HG02588 (cell line): ENCODE data around the gene GARIN5A.

Experiments
- ATAC-seq: cut with Tn5 transposase; IDR thresholded peaks from one replicate; pipeline ENCODE4 v1.9.1; 2021; ENCODE audit warnings: mild to moderate bottlenecking, moderate library complexity; ENCODE audit not compliant: unreplicated experiment

Gene GARIN5A

DNA sequence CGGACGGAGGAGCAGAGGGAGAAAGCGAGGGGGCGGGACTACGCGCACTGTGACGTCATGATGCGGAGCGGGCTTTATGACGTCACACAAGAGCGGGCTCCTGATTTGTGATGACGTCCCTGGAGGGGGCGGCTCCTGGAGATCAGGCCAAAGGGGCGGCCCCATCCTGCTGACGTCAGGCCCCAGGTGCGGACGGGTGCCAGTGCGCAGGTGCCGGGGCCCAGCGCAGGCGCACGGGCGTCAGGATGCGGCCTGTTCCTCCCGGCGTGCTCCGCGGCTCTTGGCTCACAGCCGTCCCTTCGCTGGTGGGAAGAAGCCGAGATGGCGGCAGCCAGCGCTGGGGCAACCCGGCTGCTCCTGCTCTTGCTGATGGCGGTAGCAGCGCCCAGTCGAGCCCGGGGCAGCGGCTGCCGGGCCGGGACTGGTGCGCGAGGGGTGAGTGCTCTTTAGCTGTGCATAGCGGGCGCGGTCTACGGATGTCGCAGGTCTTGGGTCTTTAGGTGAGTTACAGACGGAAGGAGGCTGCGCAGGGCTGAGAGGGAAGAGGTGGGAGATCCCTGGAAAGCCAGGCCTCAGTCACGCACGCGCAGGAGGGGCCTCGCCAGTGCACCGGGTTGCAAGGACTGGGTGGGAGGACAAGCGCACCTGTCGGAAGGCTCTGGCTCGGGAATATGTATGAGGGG, at the start of gene GARIN5A, which contains the start of gene EMC10:
GARIN5A (minus strand) TSS at position 625 of the 683 bp plus-strand sequence; CDS start at position 165, 460 bp downstream.
EMC10 (plus strand) TSS at position 284 of the 683 bp plus-strand sequence; CDS start at position 322, 38 bp downstream.
- peak; percentile 80 for ATAC-seq

DNA sequence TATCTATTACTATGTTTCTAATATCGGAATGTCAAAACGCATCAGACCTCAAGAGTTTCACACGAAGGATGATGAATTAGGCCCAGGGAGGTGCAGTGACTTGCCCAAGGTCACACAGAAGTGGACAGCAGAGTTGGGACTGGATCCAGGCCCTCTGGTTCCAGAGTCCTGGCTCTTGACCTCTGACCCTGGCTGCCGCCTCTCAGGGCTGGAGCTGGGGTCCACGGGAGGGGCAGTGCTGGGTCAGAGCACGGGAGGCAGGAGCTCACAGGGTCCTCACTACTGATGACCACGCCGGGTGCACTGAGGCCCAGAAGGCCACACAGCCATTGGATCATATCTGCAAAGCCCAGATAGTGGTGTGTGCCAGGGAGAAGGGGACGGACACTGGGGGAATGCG, 46.2 kb upstream of the GARIN5A start:
- ATAC-seq, result no peak

DNA sequence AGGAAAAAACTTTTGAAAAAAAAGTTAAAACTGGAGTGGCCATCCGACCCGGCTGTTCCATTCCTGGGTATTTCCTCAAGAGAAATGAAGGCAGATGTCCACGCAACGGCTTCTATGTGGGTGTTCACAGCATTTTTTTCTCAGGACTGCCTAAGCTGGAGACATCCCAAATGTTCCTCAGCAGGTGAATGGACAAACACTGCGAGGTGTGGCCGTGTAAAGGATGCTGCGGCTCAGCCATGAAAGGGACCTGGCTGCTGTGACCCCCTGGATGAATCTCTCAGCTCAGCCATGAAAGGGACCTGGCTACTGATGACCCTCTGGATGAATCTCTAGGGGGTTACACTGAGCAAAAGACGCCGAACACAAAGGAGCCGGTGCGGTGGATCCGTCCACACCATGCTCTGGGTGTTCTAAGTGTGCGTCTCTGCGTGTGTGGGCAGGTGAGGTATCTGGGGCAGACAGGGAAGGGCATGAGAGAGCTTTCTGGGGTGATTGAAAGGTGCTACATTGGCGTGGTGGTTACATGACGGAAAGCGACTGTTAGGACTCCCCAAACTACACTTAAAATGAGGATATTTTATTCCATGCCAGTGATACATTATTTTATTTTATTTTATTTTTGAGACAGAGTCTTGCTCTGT, 44.3 kb upstream of the GARIN5A start:
- ATAC-seq, result no peak

GRCh38 chr19:50519006-50519575, 42.4 kb upstream of the GARIN5A start:
- ATAC-seq, result no peak

DNA sequence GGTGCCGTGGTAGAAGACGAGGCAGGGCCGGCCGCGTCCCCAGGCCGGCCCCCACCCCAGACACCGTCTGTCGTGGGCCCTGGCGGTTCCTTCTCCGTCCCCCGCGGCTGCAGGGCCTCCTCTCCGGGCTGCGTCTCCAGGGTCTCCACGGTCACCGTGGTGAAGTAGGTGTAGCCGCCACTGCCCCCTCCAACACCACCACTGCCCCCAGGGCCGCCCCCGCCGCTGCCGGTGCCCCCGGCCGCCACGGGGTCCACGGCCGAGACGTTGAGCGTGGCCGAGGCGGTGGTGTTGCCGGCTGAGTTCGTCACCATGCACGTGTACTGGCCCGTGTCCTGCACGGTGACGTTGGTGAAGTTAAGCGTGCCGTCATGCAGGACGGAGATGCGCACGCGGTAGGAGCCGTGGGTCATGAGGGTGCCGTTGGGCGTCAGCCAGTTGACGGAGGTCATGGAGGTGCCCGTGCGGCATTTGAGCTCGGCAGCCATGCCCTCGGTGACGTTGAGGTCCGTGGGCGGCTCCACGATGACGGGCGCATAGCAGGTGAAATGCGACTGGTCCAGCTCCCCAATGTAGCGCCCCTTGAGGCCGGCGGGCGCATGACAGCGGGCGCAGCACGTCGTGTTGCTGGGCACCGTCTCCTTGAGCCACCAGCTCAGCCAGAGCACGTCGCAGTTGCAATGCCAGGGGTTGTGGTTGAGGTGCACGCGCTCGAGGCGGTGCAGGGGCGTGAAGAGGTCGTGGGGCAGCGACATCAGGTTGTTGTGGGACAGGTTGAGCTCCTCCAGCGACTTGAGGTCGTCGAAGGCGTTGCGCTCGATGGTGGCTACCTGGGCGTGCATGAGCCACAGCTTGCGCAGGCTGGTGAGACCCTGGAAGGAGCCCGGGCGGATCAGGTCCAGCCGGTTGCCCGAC, 41.7 kb upstream of the GARIN5A start:
- no peak for ATAC-seq

DNA sequence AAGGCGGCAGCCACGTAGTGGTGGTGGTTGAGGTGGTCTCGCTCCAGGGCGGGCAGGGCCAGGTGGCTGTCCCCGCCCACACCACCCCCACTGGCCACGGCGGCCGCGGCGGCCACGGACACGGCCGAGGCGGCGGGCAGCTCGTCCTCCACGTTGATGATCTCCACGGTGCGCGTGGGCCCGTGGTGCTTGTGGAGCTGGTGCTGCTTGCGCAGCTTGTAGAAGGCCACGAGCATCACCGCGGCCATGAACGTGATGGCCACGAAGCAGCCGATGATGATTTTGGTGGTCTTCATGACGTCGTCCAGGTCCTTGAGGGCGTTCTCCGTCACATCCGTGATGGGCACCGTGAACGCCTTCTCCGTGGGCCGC, 41.0 kb upstream of the GARIN5A start:
- ATAC-seq, result no peak

DNA sequence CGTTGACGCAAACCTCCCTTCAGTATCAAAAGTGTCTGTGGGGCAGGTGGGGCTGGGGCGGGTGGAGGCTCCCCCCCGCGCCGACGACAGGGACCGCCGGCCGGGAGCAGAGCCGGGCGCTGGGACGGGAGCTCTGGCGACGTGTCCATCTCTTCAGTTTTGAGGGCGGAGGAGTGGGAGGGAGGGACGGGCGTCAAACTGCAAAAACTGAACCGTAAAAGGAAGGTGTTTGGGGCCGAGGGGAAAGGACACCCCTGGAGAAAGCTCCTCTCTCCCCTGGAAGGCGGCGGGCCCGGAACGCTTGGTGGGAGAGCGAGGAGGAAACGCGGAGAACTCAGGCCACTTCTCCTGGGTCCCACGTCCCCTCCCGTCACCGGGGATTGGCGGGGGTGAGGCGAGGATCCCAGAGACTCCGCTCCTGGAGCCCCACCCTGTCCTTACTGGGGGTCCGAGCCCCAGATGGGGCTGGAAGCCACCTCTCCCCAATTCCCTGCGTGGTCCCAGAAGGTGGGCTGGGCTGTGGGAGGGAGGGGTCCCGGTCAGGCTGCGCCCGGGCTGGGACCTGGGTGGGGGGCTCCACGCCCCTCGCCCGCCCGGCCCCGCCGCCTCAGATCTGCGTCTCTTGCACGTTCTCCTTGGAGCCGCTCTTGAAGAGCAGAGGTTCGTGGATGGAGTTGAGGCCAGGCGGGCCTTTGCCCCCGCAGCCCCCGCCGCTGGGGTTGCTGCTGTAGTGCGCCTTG, 40.5 kb upstream of the GARIN5A start:
- ATAC-seq, result no peak

GRCh38 chr19:50516456-50516855, 39.8 kb upstream of the GARIN5A start:
- ATAC-seq, result no peak

DNA sequence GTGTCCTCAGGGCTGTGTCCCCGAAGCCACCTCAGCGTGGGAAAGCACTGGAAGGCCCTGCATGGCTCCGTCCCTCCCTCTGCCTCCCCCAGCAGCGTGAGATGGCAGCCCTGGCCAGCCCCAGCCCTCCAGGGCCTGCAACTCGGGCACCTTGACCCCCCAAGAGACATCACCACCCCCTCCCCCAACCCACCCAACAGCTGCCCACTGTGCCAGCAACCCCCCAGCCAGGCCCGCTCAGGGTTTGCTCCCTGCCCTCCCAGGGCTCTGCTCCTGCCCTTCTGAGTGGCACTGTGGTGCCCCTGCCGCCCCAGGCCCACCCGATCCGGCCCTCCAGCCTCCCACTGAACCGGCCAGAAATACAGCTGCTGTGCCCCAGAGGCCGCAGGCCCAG, 38.5 kb upstream of the GARIN5A start:
- no peak for ATAC-seq

DNA sequence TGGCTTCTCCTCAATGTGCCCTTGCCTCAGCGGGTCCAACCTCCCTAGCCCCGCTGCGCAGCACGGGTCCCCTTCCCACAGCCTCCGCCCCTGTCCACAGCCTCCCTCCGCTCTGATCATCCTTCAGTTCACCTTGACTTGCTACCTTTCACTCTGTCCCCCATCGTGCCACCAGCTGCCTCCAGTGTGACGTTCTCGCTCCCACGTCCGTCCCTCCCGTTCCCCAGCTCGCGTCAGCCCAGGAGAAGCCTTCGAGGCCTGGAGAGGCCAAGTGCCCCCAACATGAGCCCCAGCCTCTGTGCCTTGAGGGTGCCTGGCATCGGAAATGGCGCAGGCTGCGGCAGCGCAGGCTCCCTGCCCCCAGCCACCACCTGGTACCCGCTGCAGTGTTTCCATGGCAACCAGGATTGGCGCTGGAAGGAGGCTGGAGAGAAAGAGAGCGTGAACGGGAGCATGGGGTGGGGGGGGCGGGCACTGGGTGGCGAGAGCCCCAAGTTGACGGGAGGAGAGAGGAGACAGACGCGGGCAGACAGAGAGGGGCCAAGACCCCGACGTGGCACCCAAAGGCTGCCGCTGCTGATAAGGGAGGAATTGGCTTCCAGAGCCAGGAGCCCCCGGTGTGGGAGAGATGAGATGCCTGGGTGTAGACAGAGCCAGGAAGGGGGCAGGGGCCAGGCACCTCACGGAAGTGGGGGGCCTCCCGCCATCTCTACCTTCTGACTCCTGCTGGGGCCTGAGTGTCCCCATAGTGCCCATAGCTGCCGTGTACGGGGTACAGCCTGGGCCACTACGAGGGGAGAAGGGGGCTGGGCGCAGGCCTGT, 37.9 kb upstream of the GARIN5A start:
- ATAC-seq, result no peak

GRCh38 chr19:50513746-50514345, 37.2 kb upstream of the GARIN5A start, which contains the start of gene ASPDH:
ASPDH (minus strand) TSS chr19:50513913; CDS start chr19:50513823, 90 bp downstream.
- ATAC-seq, result no peak

DNA sequence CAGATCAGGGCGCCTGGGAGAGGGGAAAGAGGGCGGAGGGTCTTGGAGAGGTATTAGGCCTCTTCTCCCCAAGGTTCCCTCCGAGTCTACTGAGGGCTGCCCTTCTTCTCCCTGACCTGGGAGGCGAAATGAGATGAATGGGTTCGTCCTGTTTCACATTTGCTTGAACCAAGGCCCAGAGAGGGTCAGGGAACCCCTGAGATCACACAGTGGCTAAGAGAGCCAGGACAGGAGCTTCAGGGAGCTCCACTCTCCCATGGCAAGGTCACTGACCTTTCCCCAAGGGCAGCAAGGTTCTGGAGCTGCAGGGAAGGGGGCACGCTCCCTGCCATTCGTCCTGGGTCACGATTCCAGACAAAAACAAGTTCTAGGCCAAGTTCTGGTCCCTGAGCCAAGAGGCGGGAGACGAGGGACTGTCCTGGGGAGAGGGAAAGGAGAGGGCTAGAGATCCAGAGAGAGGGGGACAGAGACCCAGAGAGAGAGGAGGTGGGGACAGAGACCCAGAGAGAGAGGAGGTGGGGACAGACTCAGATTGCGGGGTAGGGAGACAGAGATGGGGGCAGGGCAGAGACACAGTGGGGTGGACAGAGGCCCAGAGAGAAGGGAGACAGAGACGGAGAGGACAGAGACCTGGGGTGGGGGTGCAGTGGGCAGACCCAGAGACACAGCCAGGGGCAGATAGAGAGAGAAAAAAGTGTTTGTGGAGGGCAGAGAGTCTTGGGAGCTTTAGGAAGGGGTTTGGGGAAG, 36.5 kb upstream of the GARIN5A start:
- no peak for ATAC-seq

DNA sequence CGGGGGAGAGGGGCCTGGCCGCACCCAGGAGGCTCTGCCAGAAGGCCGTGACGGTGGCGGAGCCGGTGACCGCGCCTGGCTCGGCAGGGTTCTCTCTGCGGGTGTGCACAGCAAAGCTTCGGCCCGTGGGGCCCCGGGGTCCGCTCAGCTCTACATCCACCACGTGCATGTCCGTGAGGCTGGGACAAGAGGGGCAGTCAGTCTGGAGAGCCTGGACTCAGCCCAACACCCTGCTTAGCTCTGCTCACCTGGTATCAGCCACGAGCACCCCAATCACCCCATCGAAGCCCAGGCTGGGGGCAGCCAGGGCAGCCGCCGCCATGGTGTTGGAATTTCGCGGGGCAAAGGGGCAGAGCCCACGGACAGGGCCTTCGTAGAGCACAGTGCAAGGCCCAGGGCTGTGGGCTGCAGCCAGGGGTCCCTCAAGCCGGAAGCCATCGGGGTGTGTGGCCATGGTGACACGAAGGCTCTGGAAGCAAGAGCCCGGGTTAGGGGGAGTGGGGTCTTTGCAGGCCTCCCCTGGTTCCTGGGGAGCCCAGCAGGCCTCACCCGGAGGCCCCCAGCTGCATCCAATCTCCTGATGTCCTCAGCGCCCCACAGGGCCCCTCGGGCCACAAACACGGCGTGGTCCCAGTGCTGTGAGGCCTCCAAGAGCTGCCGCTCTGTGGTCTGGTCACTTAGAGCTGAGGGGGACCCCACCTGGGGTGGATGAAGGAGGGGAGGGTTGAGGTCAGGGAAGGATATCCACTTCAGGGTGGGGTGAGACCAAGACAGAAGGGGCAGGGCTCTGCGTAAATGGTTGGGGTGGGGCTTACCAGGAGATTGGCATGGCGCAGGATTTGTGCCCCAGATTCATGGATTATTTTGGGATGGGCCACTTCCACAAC, 35.7 kb upstream of the GARIN5A start:
- no peak for ATAC-seq

GRCh38 chr19:50511069-50511822, 34.6 kb upstream of the GARIN5A start, which contains the start of gene JOSD2:
JOSD2 (minus strand) TSS chr19:50511191; CDS start chr19:50510431, 760 bp downstream.
- peak; percentile 87 for ATAC-seq

DNA sequence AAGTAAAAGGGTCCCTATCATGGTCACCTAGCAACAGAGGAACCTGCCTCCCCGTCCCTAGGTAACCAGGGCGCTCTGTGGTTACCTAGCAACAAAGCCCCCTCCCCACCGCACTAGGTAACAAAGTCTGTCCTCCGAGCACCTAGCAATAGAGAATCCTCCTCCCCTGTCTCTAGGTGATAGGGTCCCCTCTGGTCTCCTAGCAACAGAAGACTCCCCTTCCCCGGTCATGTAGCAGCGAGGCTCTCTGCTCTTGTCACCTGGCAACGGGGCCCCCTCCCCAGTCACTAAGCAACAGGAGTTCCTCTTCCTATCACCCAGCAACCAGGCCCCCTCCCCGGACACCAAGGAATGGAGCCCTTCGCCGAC, 34.0 kb upstream of the GARIN5A start:
- ATAC-seq, result no peak

- ATAC-seq, result no peak
These were observed 33.5 kb upstream of the GARIN5A start for GRCh38 chr19:50510121-50510670.
